Inflammatory macrophage treated with lipopolysaccharide for 4 hours (primary cell): ENCODE results near the gene CHRNG.

Experiments used
- DNase-seq: peaks from one replicate; pipeline ENCODE4 v3.0.0-alpha.2; 2020

CHRNG gene

DNA sequence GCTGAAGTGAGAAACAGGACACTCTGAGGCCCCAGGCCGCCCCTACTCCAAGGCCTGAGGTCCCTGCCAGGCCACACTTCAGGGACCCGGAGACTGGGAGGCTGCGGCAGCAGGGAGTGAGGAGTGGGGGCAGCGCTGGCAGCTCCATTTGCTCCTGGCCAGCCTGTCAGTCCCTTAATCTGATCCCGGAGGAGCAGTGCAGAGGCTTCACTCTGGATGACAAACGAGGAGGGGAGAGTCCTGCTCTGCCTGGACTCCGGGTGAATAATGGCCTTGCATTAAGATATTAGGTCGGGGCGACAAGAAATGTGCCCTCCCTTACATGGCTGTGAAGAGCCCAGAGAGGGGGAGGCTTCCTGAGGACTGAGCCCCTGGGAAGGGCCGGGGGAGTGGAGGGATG, 33.6 kb upstream of the CHRNG start:
- DNase-seq, result no peak

- no peak for DNase-seq
Observed at GRCh38 chr2:232506709-232507108, 32.8 kb upstream of the CHRNG start.

DNA sequence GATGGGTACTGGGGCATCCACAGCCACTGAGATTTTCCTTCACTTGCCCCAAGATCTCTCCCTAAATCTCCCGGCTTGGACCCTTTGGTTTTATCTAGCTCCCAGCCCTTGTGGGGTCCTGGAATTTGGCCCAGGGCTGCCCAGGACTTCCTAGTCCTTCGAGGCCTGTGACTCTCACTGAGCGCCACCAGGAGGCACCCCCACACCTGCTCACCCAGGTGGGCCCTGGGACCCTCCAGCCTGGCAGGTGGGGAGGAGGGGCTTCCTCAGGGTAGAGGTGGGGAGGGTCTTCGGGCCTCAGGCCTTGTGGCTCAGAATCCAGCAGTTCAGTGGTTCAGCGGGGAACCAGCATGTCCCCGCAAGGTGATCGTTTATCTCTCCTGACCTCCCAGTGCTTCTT, 31.2 kb upstream of the CHRNG start:
- DNase-seq, result no peak

DNA sequence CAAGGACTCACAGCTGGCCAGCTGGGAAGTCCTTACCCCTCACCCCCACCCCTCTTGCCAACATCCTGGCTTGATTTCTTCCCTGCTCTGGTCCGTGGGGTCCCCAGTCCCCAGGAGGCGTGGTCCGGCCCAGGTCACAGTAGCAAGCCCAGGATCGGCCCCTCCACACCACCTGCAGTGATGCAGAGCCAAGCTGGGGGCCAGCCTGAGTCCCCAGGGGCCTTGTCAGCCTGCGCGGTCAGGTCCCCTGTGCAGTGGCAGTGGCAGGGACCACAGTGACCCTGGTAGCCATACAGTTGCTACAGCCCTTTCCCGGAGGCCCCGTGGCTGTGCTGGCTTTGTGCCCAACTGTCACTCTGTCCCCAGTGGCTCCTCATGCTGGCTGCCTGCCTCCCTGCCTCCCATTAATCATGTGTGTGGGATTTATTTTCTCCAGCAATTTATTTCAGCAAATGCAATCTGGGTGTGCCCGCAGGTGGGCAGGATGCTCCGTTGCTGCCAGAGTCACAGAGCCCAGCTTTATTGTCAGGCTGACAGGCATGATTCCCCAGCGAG, 28.1 kb upstream of the CHRNG start:
- DNase-seq, result no peak

DNA sequence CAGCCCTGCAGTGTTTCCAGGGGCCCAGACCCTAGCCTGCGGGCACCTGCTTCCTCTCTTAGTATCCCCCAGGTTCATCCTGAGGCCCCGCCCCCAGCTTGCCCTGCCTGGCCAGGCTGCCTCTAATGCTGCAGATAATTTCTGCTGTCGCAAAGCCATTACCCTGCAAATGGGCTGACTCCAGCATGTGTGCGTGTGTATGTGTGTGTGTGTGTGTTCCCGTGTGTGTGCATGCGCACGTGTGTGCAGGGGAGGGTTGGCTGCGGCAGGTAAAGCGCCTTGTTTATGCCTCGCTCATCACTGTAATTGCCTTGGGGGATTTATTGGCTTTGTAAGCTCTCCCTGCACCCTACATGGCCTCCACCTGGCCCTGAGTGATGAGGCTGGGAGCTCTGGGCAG, 26.9 kb upstream of the CHRNG start:
- DNase-seq, result no peak

DNA sequence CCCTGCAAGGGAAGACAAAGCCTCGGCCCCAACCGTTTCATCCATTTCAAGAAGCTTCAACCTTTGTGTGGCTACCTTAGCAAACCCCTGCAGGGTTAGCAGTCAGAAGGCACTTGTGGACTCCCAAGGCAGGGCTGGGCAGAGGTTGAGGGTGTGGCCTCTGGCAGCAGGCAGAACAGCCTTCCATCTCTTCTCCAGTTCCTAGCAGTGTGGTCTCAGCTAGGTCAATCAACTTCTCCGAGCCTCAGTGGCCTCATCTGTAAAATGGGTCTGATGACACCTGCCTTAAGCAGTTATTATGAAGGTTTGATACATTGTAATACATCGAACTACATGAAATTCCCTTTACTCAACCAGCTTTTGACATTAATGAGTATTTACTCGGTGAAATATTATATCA, 26.1 kb upstream of the CHRNG start:
- DNase-seq, result no peak

DNA sequence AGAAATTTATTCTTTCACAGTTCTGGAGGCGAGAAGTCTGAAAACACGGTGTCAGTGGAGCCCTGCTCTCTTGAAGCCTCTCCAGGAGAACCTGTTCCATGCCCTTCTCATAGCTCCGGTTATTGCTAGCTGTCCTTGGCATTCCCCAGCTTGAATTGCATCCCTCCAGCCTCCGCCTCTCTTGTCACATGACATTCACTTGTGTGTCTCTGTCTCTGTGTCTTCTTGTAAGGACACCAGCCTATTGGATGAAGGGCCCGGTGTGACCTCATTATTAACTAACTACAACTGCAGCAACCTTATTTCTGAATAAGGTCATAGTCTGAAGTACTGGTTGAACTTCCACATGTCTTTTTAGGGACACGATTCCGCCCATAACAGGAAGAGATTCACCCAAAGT, 23.9 kb upstream of the CHRNG start:
- no peak for DNase-seq

GRCh38 chr2:232516551-232516950, 22.9 kb upstream of the CHRNG start:
- DNase-seq, result no peak

DNA sequence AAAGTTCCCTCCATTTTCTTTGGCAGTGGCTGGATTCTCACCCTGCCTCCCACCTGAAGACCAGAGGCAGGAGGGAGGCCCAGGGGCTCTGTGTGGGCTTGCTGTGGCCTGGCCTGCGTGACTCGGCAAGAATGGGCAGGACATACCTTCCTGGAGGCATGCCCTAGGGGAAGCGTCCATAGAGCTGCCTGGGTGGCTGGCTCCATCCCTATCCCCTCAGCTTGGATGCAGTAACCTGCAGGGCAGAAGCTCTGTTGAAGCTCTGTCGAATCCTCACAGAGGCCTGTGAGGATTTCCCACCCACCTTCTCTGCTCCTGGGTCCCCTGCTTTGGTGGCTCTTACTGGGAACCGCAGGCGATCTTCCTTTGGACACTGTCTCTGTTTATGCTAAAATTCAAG, 20.6 kb upstream of the CHRNG start:
- DNase-seq, result no peak

DNA sequence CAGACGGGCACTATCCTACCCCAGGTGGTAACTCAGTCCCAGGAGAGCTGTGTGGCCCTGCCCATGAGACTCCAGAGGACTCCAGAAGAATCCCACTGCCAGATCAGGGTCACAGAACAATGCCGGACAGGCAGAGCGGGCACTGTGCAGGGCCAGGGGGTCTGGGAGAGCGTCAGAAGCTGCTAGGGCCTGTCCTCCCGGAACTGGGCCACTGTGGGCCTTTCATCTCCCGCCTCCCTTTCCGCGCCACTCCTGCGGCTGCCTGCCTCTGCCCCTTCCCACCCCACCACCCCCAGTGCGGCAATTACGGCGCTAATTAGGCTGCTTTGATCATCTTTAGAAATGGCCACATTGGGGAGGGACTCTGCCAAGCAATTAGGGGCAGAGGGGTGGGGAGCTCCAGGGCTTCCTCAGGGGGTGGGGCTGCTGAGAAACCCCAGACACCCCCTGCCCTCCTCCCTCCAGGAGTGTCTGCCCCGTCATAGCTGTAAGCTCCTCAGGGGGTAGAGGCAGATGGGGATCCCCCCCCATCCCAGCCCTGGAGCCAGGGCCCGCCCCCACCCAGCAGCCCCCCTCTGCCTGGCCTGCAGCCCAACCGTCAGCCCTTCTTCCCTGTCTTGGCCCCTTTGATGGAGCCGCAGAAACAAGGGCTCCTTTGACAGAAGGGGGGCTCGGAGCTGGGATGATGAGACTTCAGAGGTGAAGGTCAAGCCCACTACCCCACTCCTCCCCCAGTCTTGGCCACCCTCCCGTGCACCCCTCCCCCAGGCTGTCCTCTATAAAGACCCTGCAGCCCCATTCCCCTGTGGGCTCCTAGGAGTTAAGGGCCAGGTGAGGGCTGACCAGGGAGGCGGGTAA, 19.7 kb upstream of the CHRNG start, which contains the start of gene PRSS56:
PRSS56 (plus strand) TSS at position 808 of the 858 bp plus-strand sequence. CDS start 211 bp downstream, outside the sequence.
- no peak for DNase-seq

GRCh38 chr2:232520489-232520888, 19.0 kb upstream of the CHRNG start:
- DNase-seq, result no peak

DNA sequence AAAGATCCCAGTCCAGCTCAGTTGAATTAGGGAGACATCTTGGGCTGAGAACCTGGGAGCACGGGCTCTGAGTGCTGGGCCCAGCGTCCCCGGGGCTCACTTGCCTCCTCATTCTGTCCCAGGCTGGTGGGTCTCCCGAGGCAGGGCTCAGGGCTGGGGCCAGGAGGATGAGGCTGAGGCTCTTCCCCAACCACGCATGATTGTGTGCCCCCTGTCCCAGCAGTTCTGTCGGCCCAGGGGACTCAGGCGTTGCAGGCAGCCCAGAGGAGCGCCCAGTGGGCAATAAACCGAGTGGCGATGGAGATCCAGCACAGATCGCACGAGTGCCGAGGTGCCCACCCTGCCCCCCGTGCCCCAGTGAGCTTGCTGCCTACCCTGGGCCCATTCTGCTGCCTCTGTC, 18.4 kb upstream of the CHRNG start:
- no peak for DNase-seq

DNA sequence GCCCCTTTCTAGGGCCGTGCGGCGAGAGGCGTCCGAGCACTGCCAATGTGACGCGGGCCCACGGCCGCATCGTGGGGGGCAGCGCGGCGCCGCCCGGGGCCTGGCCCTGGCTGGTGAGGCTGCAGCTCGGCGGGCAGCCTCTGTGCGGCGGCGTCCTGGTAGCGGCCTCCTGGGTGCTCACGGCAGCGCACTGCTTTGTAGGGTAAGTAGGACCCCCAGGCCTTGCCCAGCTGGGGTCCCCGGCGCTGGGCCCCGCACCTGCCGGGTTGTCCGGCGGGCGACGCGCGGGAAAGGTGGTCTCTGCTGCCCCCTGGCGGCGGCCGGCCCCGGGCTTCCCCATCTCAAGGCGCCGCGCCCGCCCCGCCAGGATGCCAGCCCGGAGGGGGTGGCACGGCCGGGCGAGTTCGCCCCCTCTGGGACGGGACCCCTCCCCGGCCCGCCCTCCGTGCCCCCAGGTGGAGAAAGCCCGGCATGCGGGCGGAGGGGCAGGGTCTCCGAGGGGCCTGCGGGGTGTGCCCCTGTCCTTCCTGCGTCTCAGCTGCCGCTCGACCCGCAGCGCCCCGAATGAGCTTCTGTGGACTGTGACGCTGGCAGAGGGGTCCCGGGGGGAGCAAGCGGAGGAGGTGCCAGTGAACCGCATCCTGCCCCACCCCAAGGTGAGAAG, 17.4 kb upstream of the CHRNG start:
- peak; percentile 28 for DNase-seq

DNA sequence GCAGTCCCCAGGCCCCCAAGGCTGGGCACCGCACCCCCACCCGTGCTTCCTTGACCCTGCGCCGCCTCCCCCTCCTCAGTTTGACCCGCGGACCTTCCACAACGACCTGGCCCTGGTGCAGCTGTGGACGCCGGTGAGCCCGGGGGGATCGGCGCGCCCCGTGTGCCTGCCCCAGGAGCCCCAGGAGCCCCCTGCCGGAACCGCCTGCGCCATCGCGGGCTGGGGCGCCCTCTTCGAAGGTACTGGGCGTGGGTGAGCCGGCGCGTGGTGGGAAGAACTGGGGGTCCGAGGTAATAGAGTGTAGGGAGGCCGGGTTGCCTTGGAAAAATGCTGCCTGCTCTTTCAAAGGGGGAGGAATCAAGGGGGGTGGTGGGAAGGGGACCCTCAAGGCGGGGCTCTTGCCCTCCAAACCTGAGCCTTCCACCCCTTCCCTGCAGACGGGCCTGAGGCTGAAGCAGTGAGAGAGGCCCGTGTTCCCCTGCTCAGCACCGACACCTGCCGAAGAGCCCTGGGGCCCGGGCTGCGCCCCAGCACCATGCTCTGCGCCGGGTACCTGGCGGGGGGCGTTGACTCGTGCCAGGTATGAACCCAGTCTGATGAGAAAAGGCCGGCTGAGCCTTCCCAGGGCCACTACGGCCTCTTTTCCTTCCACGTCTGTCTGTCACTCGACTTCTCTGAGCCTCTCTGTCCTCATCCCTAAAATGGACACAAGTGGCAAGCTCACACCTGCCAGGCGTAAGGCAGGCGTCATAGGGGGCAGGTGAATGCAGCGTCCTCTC, 16.7 kb upstream of the CHRNG start:
- no peak for DNase-seq

DNA sequence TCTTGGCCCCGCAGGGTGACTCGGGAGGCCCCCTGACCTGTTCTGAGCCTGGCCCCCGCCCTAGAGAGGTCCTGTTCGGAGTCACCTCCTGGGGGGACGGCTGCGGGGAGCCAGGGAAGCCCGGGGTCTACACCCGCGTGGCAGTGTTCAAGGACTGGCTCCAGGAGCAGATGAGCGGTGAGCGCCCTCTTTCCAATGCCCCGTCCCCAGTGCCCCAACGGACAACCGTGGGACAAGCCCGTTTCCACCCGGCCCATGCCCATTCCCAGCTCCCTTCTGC, 16.1 kb upstream of the CHRNG start:
- no peak for DNase-seq

DNA sequence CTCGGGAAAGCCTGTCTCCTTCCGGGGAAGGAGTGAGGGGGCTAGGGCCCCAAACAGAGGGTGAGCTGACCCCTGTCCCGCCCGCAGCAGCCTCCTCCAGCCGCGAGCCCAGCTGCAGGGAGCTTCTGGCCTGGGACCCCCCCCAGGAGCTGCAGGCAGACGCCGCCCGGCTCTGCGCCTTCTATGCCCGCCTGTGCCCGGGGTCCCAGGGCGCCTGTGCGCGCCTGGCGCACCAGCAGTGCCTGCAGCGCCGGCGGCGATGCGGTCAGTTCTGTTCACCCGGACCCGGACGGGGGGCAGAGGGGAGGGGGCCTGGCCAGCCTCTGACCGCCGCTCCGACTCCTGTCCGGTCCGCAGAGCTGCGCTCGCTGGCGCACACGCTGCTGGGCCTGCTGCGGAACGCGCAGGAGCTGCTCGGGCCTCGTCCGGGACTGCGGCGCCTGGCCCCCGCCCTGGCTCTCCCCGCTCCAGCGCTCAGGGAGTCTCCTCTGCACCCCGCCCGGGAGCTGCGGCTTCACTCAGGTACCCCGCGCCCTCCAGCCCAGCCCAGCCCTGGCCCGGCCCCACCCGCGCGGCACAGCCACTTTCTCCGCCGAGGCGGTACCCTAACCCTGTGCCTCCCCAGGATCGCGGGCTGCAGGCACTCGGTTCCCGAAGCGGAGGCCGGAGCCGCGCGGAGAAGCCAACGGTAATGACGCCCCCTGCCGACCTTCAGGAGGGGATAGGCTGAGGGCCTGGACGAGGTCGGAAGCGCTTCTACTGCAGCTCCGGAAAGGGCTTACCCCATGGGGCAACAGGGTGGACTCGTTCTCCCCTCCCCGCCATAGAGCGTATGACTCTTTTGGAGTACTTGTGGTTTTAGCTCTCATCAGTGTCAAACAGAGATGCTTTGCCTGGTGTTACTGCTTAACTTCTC, 15.6 kb upstream of the CHRNG start:
- peak; percentile 53 for DNase-seq

DNA sequence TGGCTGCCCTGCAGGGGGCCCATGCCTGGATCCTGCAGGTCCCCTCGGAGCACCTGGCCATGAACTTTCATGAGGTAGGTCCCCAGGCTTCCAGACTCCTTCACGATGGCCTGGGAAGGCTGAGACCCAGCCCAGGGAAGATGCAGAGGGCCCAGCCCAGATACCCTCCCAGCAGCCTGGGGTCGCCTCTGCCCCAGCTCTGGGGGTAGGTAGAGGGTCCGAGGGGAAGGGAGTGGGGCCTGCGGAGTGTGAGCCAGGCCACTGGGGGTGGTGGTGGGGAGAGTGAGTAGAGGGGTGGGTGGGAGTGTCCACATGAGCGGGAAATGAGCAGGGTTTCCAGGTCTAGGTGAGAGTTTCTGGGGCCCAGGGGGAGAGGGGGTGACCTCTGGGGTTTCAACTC, 14.7 kb upstream of the CHRNG start:
- no peak for DNase-seq

DNA sequence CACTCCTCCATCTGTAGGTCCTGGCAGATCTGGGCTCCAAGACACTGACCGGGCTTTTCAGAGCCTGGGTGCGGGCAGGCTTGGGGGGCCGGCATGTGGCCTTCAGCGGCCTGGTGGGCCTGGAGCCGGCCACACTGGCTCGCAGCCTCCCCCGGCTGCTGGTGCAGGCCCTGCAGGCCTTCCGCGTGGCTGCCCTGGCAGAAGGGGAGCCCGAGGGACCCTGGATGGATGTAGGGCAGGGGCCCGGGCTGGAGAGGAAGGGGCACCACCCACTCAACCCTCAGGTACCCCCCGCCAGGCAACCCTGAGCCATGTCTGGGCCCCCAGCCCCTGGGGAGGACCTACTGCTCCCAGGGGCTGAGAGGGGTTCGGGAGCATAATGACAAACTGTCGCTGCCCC, 14.3 kb upstream of the CHRNG start:
- no peak for DNase-seq

- DNase-seq, result no peak
Observed at GRCh38 chr2:232525791-232526371, 13.6 kb upstream of the CHRNG start, which contains the start of gene CHRND. TSS of gene CHRND (plus strand) at chr2:232526160. CDS start at chr2:232526216, 56 bp downstream.

GRCh38 chr2:232526372-232526941, 13.0 kb upstream of the CHRNG start:
- no peak for DNase-seq

GRCh38 chr2:232527905-232528470, 11.5 kb upstream of the CHRNG start:
- no peak for DNase-seq
